Activated naive CD8-positive, alpha-beta T cell treated with anti-CD3 and anti-CD28 coated beads, Interleukin-2, amount 10 ng/mL, durations not matched to agents 7 days and 5 days (primary cell): ENCODE measurements around the gene UBXN11. TPM values are rescaled to one million over a fixed set of nuclear protein-coding genes. Genes with fewer than 3 reads are reported as not detected.
"Not testable (repeated sequence)": the region's sequence is repeated elsewhere in the genome, so short reads cannot be mapped to it uniquely, and the experiment has no call there.

ENCODE experiments used
- ATAC-seq: fragments of 150-1000 bp; cut with Tn5 transposase; one replicate; pipeline ENCODE4 v1.10.0; 2021; ENCODE audit warnings: low read depth, moderate library complexity
- POLR2A ChIA-PET: fragments of 350-600 bp; sonication (Branson Sonifier 250); formaldehyde crosslinking; loops from one replicate; lab custom pipeline; 2021; ENCODE audit warnings: antibody characterized with exemption; lab: Charles Lee
- DNase-seq: peaks from one replicate; pipeline ENCODE4 v3.0.0; 2021
- H3K27ac Mint-ChIP-seq: one replicate; pipeline ENCODE4 v1.8.0; 2022; ENCODE audit warnings: mild to moderate bottlenecking, mixed read lengths
- H3K27me3 Mint-ChIP-seq: one replicate; pipeline ENCODE4 v1.8.0; 2022; ENCODE audit warnings: mild to moderate bottlenecking, moderate library complexity, mixed read lengths
- H3K36me3 Mint-ChIP-seq: one replicate; pipeline ENCODE4 v1.8.0; 2021; ENCODE audit warnings: mild to moderate bottlenecking, mixed read lengths
- H3K4me1 Mint-ChIP-seq: one replicate; pipeline ENCODE4 v1.8.0; 2021; ENCODE audit warnings: mixed read lengths
- H3K4me3 Mint-ChIP-seq: one replicate; pipeline ENCODE4 v1.8.0; 2022; ENCODE audit warnings: mild to moderate bottlenecking, moderate library complexity, mixed read lengths
- H3K9me3 Mint-ChIP-seq: one replicate; pipeline ENCODE4 v1.8.0; 2021; ENCODE audit warnings: mixed read lengths
- total RNA-seq, 2 experiments: library from RNA; stranded (reverse); gene quantifications; one replicate each; pipeline ENCODE4 v1.2.3, GENCODE V29; 2021

The UBXN11 gene
- total RNA-seq, 2 experiments from 2014 or later, result 60.5 to 64.1 TPM

DNA sequence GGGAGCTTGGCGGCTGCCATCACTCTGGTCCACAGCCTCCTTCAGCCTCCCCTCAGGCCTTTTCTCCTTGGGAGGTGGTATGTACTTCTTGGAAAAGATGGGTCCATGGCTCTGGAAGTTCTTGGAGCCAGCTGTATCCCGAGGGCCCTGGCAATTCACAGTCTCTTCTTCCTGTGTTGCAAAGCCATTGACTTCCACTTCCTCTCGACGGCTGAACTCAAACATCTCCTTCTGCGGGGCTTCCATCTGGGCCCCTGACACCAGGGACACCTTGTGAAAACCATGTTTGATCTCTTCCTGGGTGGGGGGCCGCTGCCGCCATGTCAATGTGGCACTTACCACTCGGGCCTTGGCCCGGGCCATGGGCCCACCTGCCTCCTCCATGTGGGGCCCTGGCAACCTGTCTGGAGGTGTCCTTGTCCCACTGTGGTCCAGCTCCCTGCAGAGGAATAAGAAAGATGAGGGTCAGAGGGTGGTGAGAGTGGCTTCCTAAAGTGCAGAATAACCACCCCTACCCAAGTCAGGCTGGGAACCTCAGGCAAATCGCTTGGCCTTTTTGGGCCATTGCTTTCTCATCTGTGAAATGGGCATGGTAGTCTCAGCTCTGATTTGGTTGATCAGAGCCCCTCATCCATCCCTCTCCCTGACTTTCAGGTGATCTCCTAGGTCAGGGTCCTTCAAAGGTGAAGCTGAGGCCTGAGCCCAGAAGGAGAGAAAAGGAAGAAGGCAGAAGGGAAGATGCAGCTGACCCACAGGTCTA, 40.0 kb upstream of the UBXN11 start:
- Mint-ChIP-seq H3K27ac (no peak overlapping the region), H3K9me3 (no peaks in the 10 kb centered on the region), H3K27me3 (peaks cover 2% of the 10 kb centered on the region), H3K4me1 (peaks cover 3% of the 10 kb centered on the region), H3K36me3 (no peaks in the 10 kb centered on the region), H3K4me3 (no peak overlapping the region)
- no peak for ATAC-seq
- POLR2A ChIA-PET, result interaction anchor here (0.9 kb wide), 1 partner anchor 11 kb away, joined by 3 read pairs; no protein-coding TSS in a partner anchor
- DNase-seq, result no peak

DNA sequence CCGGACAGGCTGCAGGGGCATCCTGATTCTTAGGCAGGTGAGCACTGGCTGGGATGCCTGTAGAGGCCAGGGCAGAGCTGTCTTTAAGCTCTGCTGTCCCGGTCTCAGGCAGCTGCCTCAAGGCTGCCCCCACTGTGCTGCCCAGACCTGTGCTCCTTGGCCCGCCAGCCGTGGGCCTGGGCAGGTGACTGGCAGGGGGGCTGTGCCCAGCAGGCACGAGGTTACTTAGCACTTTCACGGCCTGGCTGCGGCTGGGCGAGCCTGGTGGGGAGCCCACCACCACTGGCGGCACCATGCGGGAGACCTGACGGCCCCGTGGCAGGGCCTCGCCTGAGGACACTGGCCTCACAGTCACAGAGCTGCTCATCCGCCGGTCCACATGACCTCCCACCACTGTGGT, 39.3 kb upstream of the UBXN11 start:
- DNase-seq (no peak), ATAC-seq (no peak)
- no peak overlapping the region for H3K27ac Mint-ChIP-seq
- no peak overlapping the region for H3K4me3 Mint-ChIP-seq
- peaks cover 3% of the 10 kb centered on the region for H3K4me1 Mint-ChIP-seq
- H3K9me3 Mint-ChIP-seq, result no peaks in the 10 kb centered on the region
- POLR2A ChIA-PET, result interaction anchor here (0.9 kb wide), 1 partner anchor 12 kb away, joined by 3 read pairs; no protein-coding TSS in a partner anchor
- no peaks in the 10 kb centered on the region for H3K27me3 Mint-ChIP-seq
- H3K36me3 Mint-ChIP-seq, result no peaks in the 10 kb centered on the region

DNA sequence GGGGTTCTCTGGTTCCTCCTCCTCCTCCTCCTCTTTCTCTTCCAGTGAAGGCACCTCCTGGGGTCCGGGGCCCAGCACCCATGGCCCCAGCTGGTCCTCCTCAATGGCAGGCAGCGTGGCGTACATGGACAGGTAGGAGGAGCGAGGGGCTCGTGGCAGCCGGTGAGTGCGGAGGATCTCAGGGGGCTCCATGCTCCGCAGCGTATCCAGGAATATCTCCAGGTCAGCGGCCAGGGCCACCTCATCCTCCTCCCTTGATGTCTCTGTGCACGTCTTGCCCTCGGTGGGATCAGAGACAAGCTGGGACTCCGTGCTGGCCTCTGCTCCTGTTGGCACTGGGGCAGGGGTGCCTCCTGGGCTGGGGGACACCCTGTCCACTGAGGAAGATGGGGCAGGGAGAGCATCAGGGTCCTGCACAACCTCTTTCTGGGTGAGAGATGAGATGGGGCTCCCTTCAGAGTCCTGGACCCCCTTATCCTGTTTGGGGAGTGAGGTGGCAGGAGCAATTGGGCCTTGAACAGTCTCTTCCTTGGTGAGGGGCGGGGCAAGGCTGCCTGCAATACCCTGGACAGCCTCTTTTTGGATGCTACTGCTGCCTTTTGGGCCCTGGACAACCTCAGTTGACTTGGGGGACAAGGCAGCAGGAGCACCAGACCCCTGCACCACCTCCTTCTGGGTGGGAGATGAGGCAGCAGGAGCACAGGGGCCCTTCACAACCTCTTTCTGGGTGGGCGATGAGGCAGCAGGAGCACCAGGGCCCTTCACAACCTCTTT, 37.9 kb upstream of the UBXN11 start:
- POLR2A ChIA-PET, result no interaction called here
- Mint-ChIP-seq H3K27me3 (no peaks in the 10 kb centered on the region), H3K9me3 (no peaks in the 10 kb centered on the region), H3K4me3 (no peak overlapping the region), H3K36me3 (no peaks in the 10 kb centered on the region), H3K4me1 (peaks cover 5% of the 10 kb centered on the region), H3K27ac (no peak overlapping the region)
- DNase-seq (no peak), ATAC-seq (no peak)

- Mint-ChIP-seq H3K9me3 (no peaks in the 10 kb centered on the region), H3K36me3 (no peaks in the 10 kb centered on the region), H3K27ac (no peak overlapping the region), H3K4me3 (no peak overlapping the region), H3K4me1 (peaks cover 11% of the 10 kb centered on the region), H3K27me3 (no peaks in the 10 kb centered on the region)
- DNase-seq (no peak), ATAC-seq (no peak)
- POLR2A ChIA-PET, result interaction anchor here (1.9 kb wide), 1 partner anchor 18 kb away, joined by 5 read pairs; no protein-coding TSS in a partner anchor
Observed at GRCh38 chr1:26340047-26340481, 33.6 kb upstream of the UBXN11 start.

GRCh38 chr1:26338670-26339069, 32.2 kb upstream of the UBXN11 start:
- H3K9me3 Mint-ChIP-seq, result no peaks in the 10 kb centered on the region
- H3K4me3 Mint-ChIP-seq, result no peak overlapping the region
- H3K27ac Mint-ChIP-seq, result no peak overlapping the region
- H3K36me3 Mint-ChIP-seq, result no peaks in the 10 kb centered on the region
- no peak for ATAC-seq
- DNase-seq, result no peak
- POLR2A ChIA-PET, result interaction anchor here (0.9 to 1.9 kb wide), 2 partner anchors 10 to 17 kb away, joined by 3 to 5 read pairs; no protein-coding TSS in a partner anchor
- peaks cover 11% of the 10 kb centered on the region for H3K4me1 Mint-ChIP-seq
- H3K27me3 Mint-ChIP-seq, result peaks cover 2% of the 10 kb centered on the region

DNA sequence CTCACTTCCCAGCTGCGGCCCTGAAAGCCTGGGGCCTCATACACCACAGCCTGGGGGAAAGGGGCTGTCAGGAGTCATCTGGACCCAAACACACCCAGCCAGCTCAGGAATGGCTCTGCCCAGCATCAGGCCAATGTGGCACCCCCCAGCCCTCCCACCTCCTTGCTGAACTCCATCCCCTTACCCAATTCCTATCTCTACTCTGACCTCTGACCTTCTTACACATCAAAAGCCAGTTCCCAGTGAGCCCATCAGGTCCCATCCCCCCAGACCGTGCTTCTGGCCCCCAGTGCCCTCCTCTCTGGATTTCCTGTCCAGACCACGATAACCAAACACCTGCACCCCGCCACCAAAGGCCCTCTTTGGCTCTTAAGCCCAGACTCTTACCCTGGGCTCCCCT, 31.2 kb upstream of the UBXN11 start:
- Mint-ChIP-seq H3K27me3 (peaks cover 2% of the 10 kb centered on the region), H3K9me3 (no peaks in the 10 kb centered on the region), H3K27ac (peak overlapping the region; percentile 69), H3K36me3 (no peaks in the 10 kb centered on the region), H3K4me3 (peak overlapping the region; percentile 20), H3K4me1 (peaks cover 11% of the 10 kb centered on the region)
- POLR2A ChIA-PET, result interaction anchor here (1.6 kb wide), 1 partner anchor 53 kb away, joined by 5 read pairs; no protein-coding TSS in a partner anchor
- no peak for ATAC-seq
- no peak for DNase-seq

DNA sequence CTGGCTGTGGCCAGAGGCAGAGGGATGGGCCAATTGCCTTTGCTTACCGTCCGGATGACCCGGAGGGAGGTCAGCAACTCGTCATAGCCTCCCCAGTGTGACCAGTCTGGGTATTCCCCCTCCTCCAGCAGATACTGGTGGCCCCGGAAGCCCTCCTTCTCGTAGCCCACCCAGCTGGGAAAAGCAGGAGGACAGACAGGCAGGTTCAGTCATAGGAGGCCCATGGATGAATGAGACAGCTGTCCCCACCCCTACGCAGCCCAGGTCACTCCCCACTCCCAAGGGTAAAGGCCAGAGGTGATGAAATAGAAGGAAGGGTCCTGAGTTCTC, 30.7 kb upstream of the UBXN11 start:
- Mint-ChIP-seq H3K9me3 (no peaks in the 10 kb centered on the region), H3K4me3 (peak overlapping the region; percentile 87), H3K36me3 (no peaks in the 10 kb centered on the region), H3K4me1 (peaks cover 11% of the 10 kb centered on the region), H3K27ac (no peak overlapping the region), H3K27me3 (peaks cover 2% of the 10 kb centered on the region)
- ATAC-seq, result no peak
- DNase-seq, result no peak
- POLR2A ChIA-PET, result interaction anchor here (1.6 kb wide), 2 partner anchors 52 to 56 kb away, joined by 4 to 5 read pairs; no protein-coding TSS in a partner anchor

- peak; percentile 90 for DNase-seq
Observed at GRCh38 chr1:26336477-26337205, 30.2 kb upstream of the UBXN11 start.

DNA sequence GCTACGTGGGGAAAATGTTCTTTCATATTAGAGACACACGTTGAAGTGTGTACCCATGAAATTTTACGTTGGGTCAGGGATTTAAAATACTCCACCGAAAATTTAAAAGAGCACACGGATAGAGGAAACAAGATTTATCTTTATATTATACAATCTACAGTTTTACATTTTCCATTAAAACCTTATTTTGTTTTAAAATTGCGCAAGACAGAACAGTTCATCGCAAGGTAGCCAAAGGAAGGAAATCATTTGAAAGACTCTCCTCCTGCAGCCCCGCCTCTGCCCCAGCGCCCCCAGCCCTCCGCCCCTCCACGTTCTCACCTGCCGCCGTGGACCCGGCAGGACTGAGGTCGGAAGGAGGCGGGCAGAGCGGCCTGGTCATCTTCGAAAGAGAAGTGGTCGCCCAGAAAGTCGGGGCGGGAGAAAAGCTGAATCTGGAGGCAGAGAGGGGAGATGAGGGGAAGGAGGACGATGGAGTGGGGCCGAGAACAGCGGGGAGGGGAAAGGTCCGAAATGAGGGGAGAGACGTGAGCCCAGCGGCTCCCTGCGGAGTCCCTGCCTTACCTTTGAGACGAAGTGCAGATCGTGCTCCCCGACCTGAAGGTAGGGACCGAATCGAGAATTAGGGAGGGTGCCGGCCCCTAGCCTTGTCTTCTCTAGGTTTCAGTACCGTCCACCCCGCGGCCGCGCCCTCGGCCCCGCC, 29.5 kb upstream of the UBXN11 start:
- DNase-seq (no peak), ATAC-seq (peak; percentile 32)
- POLR2A ChIA-PET, result interaction anchor here (0.6 to 1.6 kb wide), 5 partner anchors 23 to 140 kb away, joined by 3 to 5 read pairs (median 4); partner anchors contain the start of gene SH3BGRL3
- H3K27me3 Mint-ChIP-seq, result peaks cover 2% of the 10 kb centered on the region
- peak overlapping the region; percentile 83 for H3K27ac Mint-ChIP-seq
- no peaks in the 10 kb centered on the region for H3K36me3 Mint-ChIP-seq
- H3K4me3 Mint-ChIP-seq, result peak overlapping the region; percentile 87
- no peaks in the 10 kb centered on the region for H3K9me3 Mint-ChIP-seq
- peaks cover 11% of the 10 kb centered on the region for H3K4me1 Mint-ChIP-seq

More at GRCh38 chr1:26336477-26337205, 30.2 kb upstream of the UBXN11 start:
- POLR2A ChIA-PET, result interaction anchor here (1.4 to 1.6 kb wide), 3 partner anchors 22 to 56 kb away, joined by 3 to 5 read pairs (median 4); no protein-coding TSS in a partner anchor
- Mint-ChIP-seq H3K27me3 (peaks cover 2% of the 10 kb centered on the region), H3K9me3 (no peaks in the 10 kb centered on the region), H3K4me1 (peaks cover 11% of the 10 kb centered on the region), H3K4me3 (peak overlapping the region; percentile 87), H3K36me3 (no peaks in the 10 kb centered on the region), H3K27ac (no peak overlapping the region)
- peak; percentile 92 for ATAC-seq

DNA sequence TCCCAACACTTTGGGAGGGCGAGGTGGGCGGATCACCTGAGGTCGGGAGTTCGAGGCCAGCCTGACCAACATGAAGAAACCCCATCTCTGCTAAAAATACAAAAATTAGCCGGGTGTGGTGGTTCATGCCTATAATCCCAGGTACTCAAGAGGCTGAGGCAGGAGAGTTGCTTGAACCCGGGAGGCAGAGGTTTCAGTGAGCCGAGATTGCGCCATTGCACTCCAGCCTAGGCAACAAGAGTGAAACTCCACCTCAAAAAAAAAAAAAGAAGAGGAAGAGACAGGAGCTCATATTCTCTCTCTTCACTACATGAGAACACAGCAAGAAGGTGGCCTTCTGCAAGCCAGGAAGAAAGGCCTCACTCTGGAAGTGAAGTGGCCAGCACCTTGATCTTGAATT, 26.9 kb upstream of the UBXN11 start:
- not testable (repeated sequence) for H3K4me3 Mint-ChIP-seq, DNase-seq, H3K4me1 Mint-ChIP-seq, H3K9me3 Mint-ChIP-seq, H3K27ac Mint-ChIP-seq, ATAC-seq, H3K36me3 Mint-ChIP-seq, H3K27me3 Mint-ChIP-seq
- POLR2A ChIA-PET, result interaction anchor here (0.7 to 1.0 kb wide), 2 partner anchors 15 to 176 kb away, joined by 3 to 4 read pairs; partner anchors contain the start of gene CD52

DNA sequence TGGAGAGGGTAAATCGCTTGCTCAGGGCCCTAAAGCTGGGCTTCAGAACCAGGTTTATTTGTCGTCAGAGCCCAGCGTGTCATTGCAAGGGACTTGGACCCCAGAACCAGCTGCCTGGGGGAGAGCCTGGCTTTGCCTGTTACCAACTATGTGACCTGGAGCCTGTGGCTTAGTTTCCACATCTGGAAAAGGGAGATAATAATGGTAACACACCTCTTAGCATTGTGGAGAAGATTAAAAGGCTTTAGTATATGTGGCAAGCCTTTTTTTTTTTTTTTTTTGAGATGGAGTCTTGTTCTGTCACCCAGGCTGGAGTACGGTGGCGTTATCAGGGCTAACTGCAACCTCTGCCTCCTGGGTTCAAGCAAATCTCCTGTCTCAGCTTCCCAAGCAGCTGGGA, 23.8 kb upstream of the UBXN11 start:
- POLR2A ChIA-PET, result interaction anchor here (0.7 kb wide), 1 partner anchor 12 kb away, joined by 7 read pairs; no protein-coding TSS in a partner anchor
- H3K27ac Mint-ChIP-seq, result no peak overlapping the region
- peaks cover 2% of the 10 kb centered on the region for H3K27me3 Mint-ChIP-seq
- no peaks in the 10 kb centered on the region for H3K9me3 Mint-ChIP-seq
- DNase-seq, result no peak
- no peak overlapping the region for H3K4me3 Mint-ChIP-seq
- peaks cover 2% of the 10 kb centered on the region for H3K36me3 Mint-ChIP-seq
- no peaks in the 10 kb centered on the region for H3K4me1 Mint-ChIP-seq
- no peak for ATAC-seq

DNA sequence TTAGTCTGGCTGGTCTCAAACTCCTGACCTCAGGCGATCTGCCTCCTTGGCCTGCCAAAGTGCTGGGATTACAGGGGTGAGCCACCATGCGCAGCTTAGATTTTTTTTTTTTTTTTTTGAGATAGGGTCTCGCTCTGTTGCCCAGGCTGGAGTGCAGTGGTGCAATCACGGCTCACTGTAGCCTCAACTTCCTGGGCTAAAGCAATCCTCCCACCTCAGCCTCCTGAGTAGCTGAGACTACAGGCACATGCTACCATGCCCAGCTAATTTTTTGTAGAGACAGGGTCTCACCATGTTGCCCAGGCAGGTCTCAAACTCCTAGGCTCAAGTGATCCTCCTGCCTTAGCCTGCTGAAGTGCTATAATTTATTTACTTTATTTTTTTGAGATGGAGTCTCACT, 22.9 kb upstream of the UBXN11 start:
- not testable (repeated sequence) for DNase-seq, H3K4me1 Mint-ChIP-seq, H3K27me3 Mint-ChIP-seq, H3K36me3 Mint-ChIP-seq, ATAC-seq, H3K9me3 Mint-ChIP-seq, H3K4me3 Mint-ChIP-seq, H3K27ac Mint-ChIP-seq
- POLR2A ChIA-PET, result interaction anchor here (0.7 to 1.1 kb wide), 4 partner anchors 10 to 218 kb away, joined by 3 to 6 read pairs (median 4); no protein-coding TSS in a partner anchor
